T-helper 17 cell (primary cell): ENCODE data around the gene KRT7. TPM values are rescaled to one million over a fixed set of nuclear protein-coding genes. Genes with fewer than 3 reads are reported as not detected.

Experiments
- ATAC-seq: fragments of 150-1000 bp; cut with Tn5 transposase; 2 replicates; pipeline ENCODE4 v1.10.0; 2021; ENCODE audit warnings: mild to moderate bottlenecking, moderate library complexity
- DNase-seq, 3 donors: peaks; one replicate each; pipeline versions ENCODE4 v3.0.0 to v3.0.0-alpha.2; 2020 to 2021
- H3K9me3 ChIP-seq: one replicate; pipeline ENCODE4 v1.7.0; 2013; ENCODE audit warnings: low read length, mild to moderate bottlenecking; ENCODE audit not compliant: control insufficient read depth, poor library complexity, severe bottlenecking
- H3K27ac Mint-ChIP-seq: one replicate; pipeline ENCODE4 v1.8.0; 2022; ENCODE audit warnings: mild to moderate bottlenecking, moderate library complexity, mixed read lengths
- H3K27me3 Mint-ChIP-seq: one replicate; pipeline ENCODE4 v1.8.0; 2022; ENCODE audit warnings: mixed read lengths
- H3K36me3 Mint-ChIP-seq: one replicate; pipeline ENCODE4 v1.8.0; 2022; ENCODE audit warnings: low read depth, mixed read lengths
- H3K4me1 Mint-ChIP-seq: one replicate; pipeline ENCODE4 v1.8.0; 2022; ENCODE audit warnings: mild to moderate bottlenecking, mixed read lengths
- H3K4me3 Mint-ChIP-seq: one replicate; pipeline ENCODE4 v1.8.0; 2022; ENCODE audit warnings: mild to moderate bottlenecking, moderate library complexity, mixed read lengths
- total RNA-seq, 4 donors: library from RNA in 2 of 4; stranded (reverse) in 2 of 4; gene quantifications; one replicate each; pipeline ENCODE4 v1.2.3 and lab custom pipeline; 2022 to 2026

Gene KRT7
- total RNA-seq, 2 donors from 2014 or later, result 0.70 TPM; not detected in 1

DNA sequence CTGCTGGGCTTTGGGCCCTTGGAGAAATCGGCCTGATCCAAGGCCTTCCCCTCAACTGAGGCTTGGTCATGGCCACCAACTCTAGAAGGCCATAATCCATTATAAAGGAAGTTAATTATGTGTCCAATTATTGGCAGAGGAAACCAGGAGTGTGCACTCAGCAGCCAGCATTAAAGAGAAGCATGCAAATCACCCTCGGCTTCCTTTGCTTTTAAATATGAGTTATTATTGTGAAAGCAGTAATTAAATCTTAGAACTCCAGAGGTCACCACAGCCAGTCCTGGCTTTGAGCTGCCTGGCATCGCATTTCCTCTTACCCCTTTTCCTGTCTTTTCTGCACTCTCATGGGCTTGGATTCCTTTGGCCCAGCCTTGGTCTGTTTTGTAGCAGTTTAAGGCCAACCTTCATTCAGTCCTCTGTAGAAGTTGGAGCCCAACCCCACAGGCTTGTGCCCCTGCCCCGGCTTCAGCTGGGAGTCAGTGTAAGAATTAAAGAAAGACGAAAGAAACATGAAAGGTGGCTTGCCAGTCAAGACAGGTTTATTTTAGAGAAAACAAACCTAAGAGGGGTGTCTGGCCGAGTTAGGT is 26.7 kb downstream of the KRT7 start:
- H3K4me1 Mint-ChIP-seq, result peaks cover 10% of the 10 kb centered on the region
- H3K4me3 Mint-ChIP-seq, result peak overlapping the region; percentile 31
- ATAC-seq (no peak), DNase-seq (no peak)
- H3K9me3 ChIP-seq, result no peaks in the 10 kb centered on the region
- peaks cover 82% of the 10 kb centered on the region for H3K27me3 Mint-ChIP-seq
- no peak overlapping the region for H3K27ac Mint-ChIP-seq
- peaks cover 4% of the 10 kb centered on the region for H3K36me3 Mint-ChIP-seq

GRCh38 chr12:52260361-52261207 is 27.5 kb downstream of the KRT7 start:
- peaks cover 4% of the 10 kb centered on the region for H3K36me3 Mint-ChIP-seq
- H3K27ac Mint-ChIP-seq, result peak overlapping the region; percentile 82

DNA sequence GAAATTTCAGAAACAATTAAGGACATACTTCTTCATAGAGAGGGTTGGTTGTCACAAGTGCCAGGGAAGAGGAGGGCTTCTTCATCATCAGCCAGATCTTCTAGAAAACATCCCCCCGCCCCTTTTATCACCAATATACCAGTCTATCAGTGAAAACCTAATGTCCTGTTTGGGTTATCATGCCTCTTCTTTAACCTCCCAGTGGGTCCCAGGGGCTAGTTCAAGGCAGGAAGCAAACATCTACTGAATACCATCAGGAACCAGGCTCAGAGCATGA is 28.1 kb downstream of the KRT7 start:
- no peaks in the 10 kb centered on the region for H3K9me3 ChIP-seq
- no peak for DNase-seq
- H3K4me3 Mint-ChIP-seq, result no peak overlapping the region
- no peak overlapping the region for H3K27ac Mint-ChIP-seq
- ATAC-seq, result no peak
- H3K27me3 Mint-ChIP-seq, result peaks cover 69% of the 10 kb centered on the region
- peaks cover 4% of the 10 kb centered on the region for H3K36me3 Mint-ChIP-seq
- H3K4me1 Mint-ChIP-seq, result peaks cover 10% of the 10 kb centered on the region

More at GRCh38 chr12:52260361-52261207, 27.5 kb downstream of the KRT7 start:
- DNase-seq (no peak), ATAC-seq (no peak)
- no peaks in the 10 kb centered on the region for H3K9me3 ChIP-seq
- Mint-ChIP-seq H3K4me3 (peak overlapping the region; percentile 47), H3K27me3 (peaks cover 75% of the 10 kb centered on the region), H3K4me1 (peaks cover 10% of the 10 kb centered on the region)

- H3K4me1 Mint-ChIP-seq, result peaks cover 10% of the 10 kb centered on the region
- DNase-seq, result no peak
- H3K4me3 Mint-ChIP-seq, result no peak overlapping the region
- no peaks in the 10 kb centered on the region for H3K36me3 Mint-ChIP-seq
- no peaks in the 10 kb centered on the region for H3K9me3 ChIP-seq
- no peak overlapping the region for H3K27ac Mint-ChIP-seq
- peaks cover 63% of the 10 kb centered on the region for H3K27me3 Mint-ChIP-seq
- no peak for ATAC-seq
Observed at GRCh38 chr12:52262286-52262685, 29.2 kb downstream of the KRT7 start.

DNA sequence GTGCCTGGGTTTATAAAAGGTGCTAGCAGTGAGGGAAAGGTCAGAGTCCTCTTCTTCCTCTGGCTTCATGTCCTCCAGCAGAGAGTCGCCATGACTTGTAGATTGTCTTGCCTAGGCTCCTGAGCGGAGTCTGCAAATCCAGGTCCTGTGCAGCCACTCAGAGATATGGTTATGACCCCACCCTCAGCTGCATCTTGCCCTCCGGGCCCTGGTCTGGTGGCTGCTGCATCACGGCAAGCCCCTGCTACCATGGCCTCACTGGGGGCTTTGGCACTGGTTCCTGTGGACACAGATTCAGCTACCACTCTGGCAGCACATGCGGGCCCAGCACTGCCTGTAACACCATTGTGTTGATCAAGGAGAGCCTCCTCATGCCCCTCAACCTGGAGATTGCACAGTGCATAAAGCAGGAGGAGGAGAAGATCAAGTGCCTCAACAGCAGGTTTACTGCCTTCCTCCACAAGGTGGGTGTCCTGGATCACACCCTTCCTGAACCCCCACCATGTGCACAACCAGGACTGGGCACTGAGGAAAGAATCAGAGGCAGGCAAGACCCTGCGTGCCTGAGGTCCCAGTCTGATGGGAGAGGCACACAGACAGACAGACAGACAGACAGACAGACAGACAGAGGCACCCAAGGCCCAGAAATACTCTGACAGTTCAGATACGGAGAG is 30.9 kb downstream of the KRT7 start:
- H3K27me3 Mint-ChIP-seq, result peaks cover 54% of the 10 kb centered on the region
- no peaks in the 10 kb centered on the region for H3K36me3 Mint-ChIP-seq
- DNase-seq (no peak), ATAC-seq (no peak)
- H3K27ac Mint-ChIP-seq, result peak overlapping the region; percentile 6
- H3K4me3 Mint-ChIP-seq, result no peak overlapping the region
- H3K9me3 ChIP-seq, result no peaks in the 10 kb centered on the region
- H3K4me1 Mint-ChIP-seq, result peaks cover 10% of the 10 kb centered on the region

- peaks cover 48% of the 10 kb centered on the region for H3K27me3 Mint-ChIP-seq
- no peaks in the 10 kb centered on the region for H3K9me3 ChIP-seq
- DNase-seq (no peak), ATAC-seq (no peak)
- peaks cover 8% of the 10 kb centered on the region for H3K4me1 Mint-ChIP-seq
- H3K27ac Mint-ChIP-seq, result peak overlapping the region; percentile 6
- H3K36me3 Mint-ChIP-seq, result no peaks in the 10 kb centered on the region
- no peak overlapping the region for H3K4me3 Mint-ChIP-seq
Observed at GRCh38 chr12:52264435-52264825, 31.4 kb downstream of the KRT7 start.

DNA sequence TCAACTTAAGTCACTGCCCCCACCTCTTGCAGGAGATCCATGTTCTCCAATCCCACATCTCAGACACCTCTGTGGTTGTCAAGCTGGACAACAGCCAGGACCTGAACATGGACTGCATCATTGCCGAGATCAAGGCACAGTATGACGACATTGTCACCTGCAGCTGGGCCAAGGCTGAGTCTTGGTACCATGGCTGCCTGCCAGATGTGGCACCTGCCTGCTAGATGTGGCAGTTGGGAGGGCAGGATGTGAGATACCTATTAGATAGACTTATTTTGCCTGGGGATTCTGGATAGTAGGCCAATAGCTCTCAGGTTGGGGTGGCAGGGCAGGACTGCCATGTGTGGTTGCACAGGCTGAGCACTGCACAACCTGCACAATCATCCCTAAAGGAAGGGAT is 33.5 kb downstream of the KRT7 start:
- ATAC-seq (no peak), DNase-seq (no peak)
- H3K27ac Mint-ChIP-seq, result no peak overlapping the region

GRCh38 chr12:52267266-52267665 is 34.2 kb downstream of the KRT7 start:
- no peaks in the 10 kb centered on the region for H3K4me1 Mint-ChIP-seq
- no peak for ATAC-seq
- no peak overlapping the region for H3K27ac Mint-ChIP-seq

More for the DNA sequence above, 33.5 kb downstream of the KRT7 start:
- H3K4me3 Mint-ChIP-seq, result no peak overlapping the region
- H3K36me3 Mint-ChIP-seq, result peaks cover 2% of the 10 kb centered on the region
- peaks cover 40% of the 10 kb centered on the region for H3K27me3 Mint-ChIP-seq
- no peaks in the 10 kb centered on the region for H3K9me3 ChIP-seq
- H3K4me1 Mint-ChIP-seq, result no peaks in the 10 kb centered on the region

GRCh38 chr12:52267699-52268098 is 34.7 kb downstream of the KRT7 start:
- Mint-ChIP-seq H3K4me3 (no peak overlapping the region), H3K36me3 (peaks cover 2% of the 10 kb centered on the region), H3K27ac (no peak overlapping the region), H3K4me1 (no peaks in the 10 kb centered on the region), H3K27me3 (peaks cover 30% of the 10 kb centered on the region)
- ATAC-seq (no peak), DNase-seq (no peak)
- no peaks in the 10 kb centered on the region for H3K9me3 ChIP-seq

More at GRCh38 chr12:52267266-52267665, 34.2 kb downstream of the KRT7 start:
- H3K4me3 Mint-ChIP-seq, result no peak overlapping the region
- no peaks in the 10 kb centered on the region for H3K9me3 ChIP-seq
- H3K27me3 Mint-ChIP-seq, result peaks cover 34% of the 10 kb centered on the region
- peaks cover 2% of the 10 kb centered on the region for H3K36me3 Mint-ChIP-seq
- DNase-seq, result no peak

DNA sequence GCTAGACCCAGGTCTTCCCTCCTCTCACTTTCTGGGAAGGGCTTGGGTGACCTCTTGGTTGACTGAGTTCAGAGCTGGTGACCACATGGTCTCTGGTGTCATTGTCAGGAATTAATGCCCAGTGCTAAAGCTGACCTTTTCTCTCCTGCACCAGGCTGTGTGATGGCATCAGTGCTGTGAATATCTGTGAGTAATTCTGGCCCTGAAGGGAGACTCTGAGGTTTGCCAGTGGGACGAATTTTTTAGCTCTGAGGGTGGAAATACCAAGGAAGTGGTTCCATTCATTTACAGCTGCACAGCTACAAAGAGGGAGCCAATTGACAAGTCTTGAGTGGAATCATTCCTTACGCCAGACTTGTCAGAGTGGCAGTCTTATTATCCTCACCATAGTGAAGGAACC is 35.2 kb downstream of the KRT7 start:
- DNase-seq, result no peak
- no peaks in the 10 kb centered on the region for H3K9me3 ChIP-seq
- Mint-ChIP-seq H3K27ac (no peak overlapping the region), H3K4me1 (no peaks in the 10 kb centered on the region), H3K36me3 (peaks cover 2% of the 10 kb centered on the region), H3K27me3 (peaks cover 25% of the 10 kb centered on the region), H3K4me3 (no peak overlapping the region)
- ATAC-seq, result no peak

GRCh38 chr12:52270541-52271070 is 37.6 kb downstream of the KRT7 start:
- DNase-seq (no peak), ATAC-seq (no peak)
- Mint-ChIP-seq H3K27me3 (peaks cover 29% of the 10 kb centered on the region), H3K36me3 (peaks cover 2% of the 10 kb centered on the region), H3K4me1 (no peaks in the 10 kb centered on the region), H3K27ac (no peak overlapping the region), H3K4me3 (no peak overlapping the region)
- H3K9me3 ChIP-seq, result no peaks in the 10 kb centered on the region

DNA sequence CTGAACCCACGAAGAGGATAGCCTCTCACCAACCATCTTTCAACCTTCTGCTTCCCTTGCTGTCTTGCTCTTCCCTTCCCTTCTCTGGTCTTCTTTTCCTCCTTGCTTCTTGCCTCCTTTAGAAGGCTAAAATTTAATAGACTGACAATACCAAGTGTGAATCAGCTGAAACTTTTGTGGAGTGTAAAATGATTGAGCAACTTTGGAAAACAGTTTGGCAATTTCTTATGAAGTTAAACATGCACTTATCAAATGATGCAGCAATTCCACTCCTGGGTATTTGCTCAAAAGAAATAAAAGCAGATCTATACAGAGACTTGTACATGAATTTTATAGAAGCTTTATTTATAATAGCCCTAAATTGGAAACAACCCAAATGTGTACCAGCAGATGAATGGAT is 38.1 kb downstream of the KRT7 start:
- no peak overlapping the region for H3K4me3 Mint-ChIP-seq

DNA sequence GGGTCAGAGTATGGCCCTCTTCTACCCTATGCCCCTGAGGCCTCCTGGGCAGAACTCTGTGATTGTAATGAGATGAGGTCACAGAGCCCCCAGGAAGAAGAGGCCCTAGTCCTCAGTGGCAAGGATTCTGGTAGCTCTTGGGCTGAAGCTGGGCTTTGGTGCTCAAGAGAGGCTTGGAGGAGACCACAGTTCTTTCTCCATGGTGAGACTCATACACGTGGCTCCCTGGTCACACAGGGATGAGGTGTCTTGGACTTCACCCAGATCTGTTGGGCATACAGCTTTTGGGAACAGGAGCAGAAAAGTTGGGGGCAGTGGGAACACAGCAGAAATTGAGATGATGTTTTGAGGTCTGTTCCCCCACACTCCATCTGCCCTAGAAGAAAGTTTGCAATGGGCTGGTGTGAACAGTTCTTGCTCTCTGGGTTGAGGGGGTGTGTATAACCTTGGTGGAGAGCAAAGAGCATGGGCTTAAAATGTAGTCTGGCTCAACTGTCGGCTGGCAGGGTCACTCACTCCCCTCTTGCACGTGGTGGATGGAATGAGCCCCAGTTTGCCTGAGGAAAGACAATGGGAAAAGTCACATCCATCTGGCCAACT is 41.6 kb downstream of the KRT7 start, which contains the start of gene KRT86:
Gene KRT86 (plus strand): TSS at position 125 of the 600 bp plus-strand sequence. CDS start 27,272 bp downstream, outside the sequence.
- DNase-seq, result no peak
- H3K27me3 Mint-ChIP-seq, result peaks cover 48% of the 10 kb centered on the region
- H3K9me3 ChIP-seq, result no peaks in the 10 kb centered on the region
- no peak within 1 kb of the TSS for H3K4me3 Mint-ChIP-seq
- no peak within 1 kb of the TSS for H3K27ac Mint-ChIP-seq
- no peak for ATAC-seq
- peaks cover 2% of the 10 kb centered on the region for H3K36me3 Mint-ChIP-seq
- peaks cover 4% of the 10 kb centered on the region for H3K4me1 Mint-ChIP-seq

More for the DNA sequence above, 38.1 kb downstream of the KRT7 start:
- peaks cover 2% of the 10 kb centered on the region for H3K36me3 Mint-ChIP-seq
- H3K4me1 Mint-ChIP-seq, result no peaks in the 10 kb centered on the region
- H3K27me3 Mint-ChIP-seq, result peaks cover 31% of the 10 kb centered on the region
- DNase-seq, result no peak
- H3K9me3 ChIP-seq, result no peaks in the 10 kb centered on the region
- ATAC-seq, result no peak
- H3K27ac Mint-ChIP-seq, result no peak overlapping the region
